Stimulated activated CD8-positive, alpha-beta memory T cell treated with anti-CD3 and anti-CD28 coated beads, Interleukin-4, amount 100 ng/mL, for 1 hour (primary cell): ENCODE results near the gene TMEM132E.

Source experiments
- DNase-seq, 2 donors: peaks; one replicate each; pipeline ENCODE4 v3.0.0-alpha.2; 2020; ENCODE audit warnings: low read depth in 2 of 2, low spot score in 1 of 2

The TMEM132E gene

GRCh38 chr17:34656801-34657200 is 77.4 kb downstream of the TMEM132E start:
- no peak for DNase-seq

DNA sequence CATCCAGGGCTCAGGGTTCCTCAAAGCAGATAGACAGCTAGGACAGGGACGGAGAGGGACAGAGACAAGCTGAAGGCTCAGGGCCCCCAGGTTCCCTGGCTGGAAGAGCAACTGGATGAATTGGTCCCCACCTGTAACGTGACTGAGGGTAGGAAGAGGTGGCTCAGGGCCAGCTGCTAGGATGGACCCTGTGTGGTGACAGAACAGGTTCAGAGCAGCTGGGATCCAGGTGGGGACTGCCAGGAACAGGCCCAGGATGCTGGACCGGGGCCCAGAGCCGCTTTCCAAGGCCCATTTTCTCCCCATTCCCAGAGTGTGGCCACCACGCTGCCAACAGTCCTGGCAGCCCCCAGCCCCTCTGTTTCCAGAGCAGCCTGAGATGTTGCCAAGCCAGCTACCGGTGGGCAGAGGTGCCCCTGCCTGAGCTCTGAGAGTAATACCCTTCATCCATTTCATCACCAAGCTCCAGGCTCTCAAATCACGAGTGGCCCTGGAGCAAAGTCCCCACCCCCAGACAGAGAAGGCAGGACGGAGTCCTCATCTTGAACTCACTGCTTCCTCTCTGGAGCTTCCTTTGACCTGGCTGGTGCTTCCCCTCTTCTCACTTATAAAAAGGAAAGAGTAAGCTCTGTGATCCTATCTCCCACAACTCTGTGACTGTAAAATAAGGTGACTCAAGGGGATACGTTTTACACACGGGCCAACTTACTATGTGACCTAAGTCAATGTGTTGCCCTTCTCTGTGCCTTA is 79.6 kb downstream of the TMEM132E start:
- no peak for DNase-seq

- DNase-seq, result no peak
Observed at GRCh38 chr17:34663714-34664113, 84.3 kb downstream of the TMEM132E start.

DNA sequence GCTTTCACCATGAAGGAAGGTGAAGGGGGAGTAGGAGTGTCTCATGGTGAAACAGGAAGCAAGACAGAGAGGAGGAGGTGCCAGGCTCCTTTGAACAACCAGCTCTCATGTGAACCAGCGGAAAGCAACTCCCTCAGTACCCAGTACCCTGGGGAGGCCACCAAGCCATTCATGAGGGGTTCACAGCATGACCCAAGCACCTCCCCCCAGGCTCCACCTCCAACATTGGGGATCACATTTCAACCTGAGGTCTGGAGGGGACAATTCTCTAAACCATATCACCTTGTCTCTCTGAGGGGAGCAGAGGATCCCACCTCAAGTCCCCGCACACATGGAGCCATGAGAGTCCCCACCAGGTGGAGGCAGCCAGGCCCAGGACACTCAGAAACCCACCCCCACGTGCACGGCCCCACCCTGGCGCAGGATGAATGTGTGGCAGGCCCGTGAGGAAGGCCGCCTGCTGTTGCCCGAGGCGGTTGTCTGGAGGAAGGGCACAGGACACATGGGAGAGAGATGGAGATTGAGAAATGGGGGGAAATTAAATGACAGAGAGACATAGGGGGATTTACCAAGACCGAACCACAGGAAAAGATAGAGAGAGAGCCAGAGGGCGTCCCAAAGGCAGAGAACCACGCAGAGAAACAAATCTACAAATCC is 85.9 kb downstream of the TMEM132E start:
- no peak for DNase-seq

- no peak for DNase-seq
Observed at GRCh38 chr17:34665819-34666763, 86.7 kb downstream of the TMEM132E start.

DNA sequence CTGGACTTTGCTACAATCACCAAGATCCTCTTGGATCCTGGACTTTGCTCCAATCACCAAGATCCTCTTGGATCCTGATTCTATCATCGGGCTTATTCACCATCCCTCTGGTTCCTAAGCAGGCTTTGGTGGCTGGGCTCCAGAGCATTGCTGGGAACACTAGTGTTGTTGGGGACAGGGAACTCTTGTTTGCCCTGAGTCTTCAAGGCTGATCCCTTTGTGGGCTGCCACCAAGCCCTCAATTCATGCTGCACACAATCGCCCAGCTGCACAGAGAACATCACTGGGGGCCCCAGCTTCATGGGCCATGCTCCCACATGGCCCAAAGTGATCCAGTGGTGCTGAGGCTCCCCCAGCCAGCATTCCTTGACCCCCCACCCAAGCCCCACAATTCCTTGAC is 88.3 kb downstream of the TMEM132E start:
- no peak for DNase-seq

DNA sequence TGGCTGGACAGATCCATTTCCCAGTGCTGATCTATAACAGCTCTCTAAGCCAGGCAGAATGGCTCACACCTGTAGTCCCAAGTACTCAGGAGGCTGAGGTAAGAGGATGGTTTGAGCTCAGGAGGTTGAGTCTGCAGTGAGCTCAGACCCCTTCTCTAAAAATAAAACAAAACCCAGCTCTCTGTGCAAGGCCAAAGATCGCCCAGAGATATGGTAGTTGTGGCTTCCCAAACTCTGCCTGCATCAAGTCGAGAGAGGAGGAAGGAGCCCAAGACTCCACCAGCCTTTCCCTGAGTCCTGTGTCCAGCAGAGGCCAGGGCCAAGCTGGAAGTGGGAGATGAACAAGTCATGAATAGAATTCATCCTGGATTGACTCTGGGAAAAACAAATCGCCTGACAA is 88.8 kb downstream of the TMEM132E start:
- DNase-seq, result no peak

DNA sequence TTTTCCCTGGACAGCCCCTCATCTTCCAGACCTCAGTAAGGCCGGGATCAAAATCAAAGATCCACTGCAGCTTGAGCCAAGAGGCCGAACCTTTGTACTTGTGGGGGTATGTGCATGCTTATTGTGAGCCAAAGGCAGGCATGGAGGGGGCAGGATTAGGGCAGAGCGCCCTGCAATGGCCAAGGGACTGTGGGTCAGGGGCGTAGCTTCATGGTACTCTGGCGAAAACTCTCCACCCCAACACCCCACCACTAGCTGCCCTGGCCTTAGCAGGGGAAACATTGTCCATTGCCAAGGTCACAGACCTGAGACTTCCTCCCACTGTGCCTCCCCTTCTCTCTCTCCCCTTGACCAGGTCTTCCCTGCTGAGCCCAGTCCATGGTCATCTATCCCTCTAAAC is 90.1 kb downstream of the TMEM132E start:
- no peak for DNase-seq

DNA sequence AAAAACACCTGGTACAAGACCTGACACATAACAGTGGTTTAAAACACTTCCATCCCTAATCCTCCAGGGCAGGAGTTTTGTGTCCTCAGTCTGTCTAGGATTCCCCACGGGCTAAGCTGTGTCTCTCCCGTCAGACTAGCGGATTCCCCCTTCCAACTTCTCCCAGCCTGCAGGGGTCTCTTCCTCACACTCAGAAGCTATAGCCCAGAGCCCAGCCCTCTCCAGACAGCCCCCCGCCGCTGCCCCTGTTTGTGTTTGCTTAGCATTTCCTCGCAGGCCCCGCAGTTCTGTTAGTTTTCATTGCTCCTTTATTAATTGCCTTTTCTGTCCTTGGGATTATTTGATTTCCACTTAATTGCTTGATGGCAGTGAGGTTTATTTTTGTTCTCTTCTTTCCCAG is 91.2 kb downstream of the TMEM132E start:
- no peak for DNase-seq

DNA sequence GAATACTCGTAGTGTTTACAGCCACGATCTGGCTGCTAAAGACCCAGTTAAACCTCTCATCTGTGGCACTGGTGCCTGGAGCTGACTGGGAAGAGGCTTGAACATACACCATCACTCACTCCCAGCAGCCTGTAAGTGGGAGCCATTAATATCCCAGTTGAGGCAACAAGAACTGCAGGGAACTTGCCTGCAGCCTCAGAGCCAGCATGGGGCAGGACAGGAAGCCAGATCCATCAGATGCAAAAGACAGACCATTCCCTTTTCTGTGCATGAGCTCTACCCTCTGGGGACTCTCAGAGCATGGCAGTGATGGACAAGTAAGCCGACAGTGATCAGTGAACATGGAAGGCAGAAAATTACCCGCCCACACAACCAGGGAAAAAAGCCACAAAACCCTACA is 91.8 kb downstream of the TMEM132E start:
- DNase-seq, result no peak

- DNase-seq, result no peak
Observed at GRCh38 chr17:34672176-34672785, 92.9 kb downstream of the TMEM132E start.

GRCh38 chr17:34673516-34673915 is 94.1 kb downstream of the TMEM132E start:
- DNase-seq, result no peak

DNA sequence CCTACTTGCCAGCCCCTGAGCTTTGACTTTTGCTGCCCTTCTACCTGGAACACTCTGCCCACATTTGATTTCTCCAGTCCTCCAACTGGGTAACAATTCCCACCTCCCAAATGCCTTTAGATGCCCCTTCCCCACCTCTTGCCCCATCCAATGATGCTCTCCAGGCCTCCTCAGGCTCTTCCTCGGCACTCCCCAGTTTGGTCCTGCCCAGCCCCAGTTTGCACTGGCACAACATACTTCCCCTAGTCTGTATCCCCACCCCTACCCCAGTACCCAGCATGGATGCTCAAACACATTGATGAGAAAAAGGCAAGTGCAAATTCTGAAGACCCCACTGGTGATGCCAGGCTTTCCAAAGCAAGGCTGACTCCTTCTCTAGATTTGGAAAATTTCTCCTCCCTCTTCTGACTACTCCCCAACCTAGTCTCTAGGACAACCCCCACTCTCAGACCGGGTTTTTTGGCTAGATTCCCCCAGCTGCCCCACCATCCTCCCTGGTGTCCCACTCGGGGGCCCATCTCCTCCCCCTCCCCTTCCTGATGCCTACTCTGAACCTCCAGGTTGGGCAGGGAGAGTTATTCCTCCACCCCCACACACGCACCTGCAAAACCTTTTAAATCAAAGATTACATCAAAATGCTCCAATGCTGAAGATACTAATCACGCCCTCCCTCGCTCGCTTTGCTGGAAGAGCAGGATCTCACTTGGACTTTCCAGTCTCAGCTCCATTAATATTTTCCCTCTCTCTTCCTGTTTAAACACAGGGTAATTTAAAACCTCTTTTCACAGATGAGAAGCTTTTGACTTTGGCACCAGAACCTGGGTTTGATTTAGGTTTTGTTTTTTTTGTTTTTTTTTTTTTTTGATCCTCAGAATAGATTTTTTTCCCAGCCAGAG is 94.9 kb downstream of the TMEM132E start:
- DNase-seq, result no peak

GRCh38 chr17:34675143-34675542 is 95.8 kb downstream of the TMEM132E start:
- no peak for DNase-seq

- DNase-seq, result no peak
Observed at GRCh38 chr17:34675605-34676004, 96.2 kb downstream of the TMEM132E start.

DNA sequence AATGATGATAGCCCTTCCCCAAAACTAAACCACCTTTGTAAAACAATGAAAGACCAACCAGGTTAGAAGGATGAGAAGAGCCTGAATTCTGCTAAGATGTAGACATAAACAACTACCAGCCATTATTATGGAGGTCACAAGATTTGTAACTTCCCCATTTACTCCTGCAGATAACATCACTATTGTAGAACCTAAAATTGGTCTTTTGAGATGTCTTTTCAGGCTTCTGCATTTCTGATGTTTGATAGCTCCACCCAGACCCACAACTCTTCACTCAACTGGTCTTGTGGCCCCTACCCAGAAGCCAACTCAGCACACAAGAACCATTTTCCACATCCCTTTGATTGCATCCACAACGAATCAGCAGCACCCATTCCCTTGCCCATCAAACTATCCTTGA is 100.8 kb downstream of the TMEM132E start:
- no peak for DNase-seq

- no peak for DNase-seq
Observed at GRCh38 chr17:34682305-34682704, 102.9 kb downstream of the TMEM132E start.

DNA sequence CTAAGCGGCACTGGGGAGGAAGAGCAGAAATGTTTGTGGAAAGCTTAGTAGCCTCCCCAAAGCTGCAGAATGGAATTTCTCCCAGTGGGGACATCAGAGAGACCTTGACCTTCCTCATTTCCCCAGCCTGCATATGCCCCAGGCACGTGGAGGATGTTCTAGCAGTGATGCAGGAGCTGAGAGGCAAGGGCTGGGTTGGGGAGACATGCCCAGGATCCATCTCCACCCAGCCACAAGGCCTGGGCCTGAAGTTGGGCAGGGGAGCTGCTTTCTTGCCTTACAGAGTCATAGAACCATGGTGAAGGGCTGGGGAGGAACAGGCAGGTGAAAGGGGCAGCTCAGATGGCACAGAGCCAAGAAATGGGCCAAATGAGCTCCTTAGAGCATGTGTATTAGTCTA is 104.0 kb downstream of the TMEM132E start:
- no peak for DNase-seq
